Pancreas (tissue), 10 donors: ENCODE results near the gene ALKBH4. TPM values are rescaled to one million over a fixed set of nuclear protein-coding genes. Genes with fewer than 3 reads are reported as not detected.
"Not testable (repeated sequence)": the region's sequence is repeated elsewhere in the genome, so short reads cannot be mapped to it uniquely, and the experiment has no call there.

Experiments used
- ATAC-seq, 4 donors: fragments of 200-7000 bp; cut with Tn5 transposase; one replicate each; pipeline versions ENCODE4 v1.8.0 to v1.9.1; 2020; ENCODE audit warnings: mild to moderate bottlenecking in 4 of 4, moderate library complexity in 4 of 4
- DNase-seq, 6 donors: peaks; one replicate each; pipeline ENCODE4 v3.0.0-alpha.2; 2020
- FAIRE-seq: peaks from 2 replicates; lab custom pipeline; 2012; peaks lifted over from hg19 to GRCh38; lab: Jason Lieb, UNC
- H3K27ac ChIP-seq, 4 donors: fragments of 200-600 bp; sonication (generic); 1 replicate in 3 of 4; 2 replicates in 1 of 4; pipeline versions ENCODE4 v1.5.0 to v1.8.0; 2020
- H3K27me3 ChIP-seq, 4 donors: fragments of 200-600 bp; one replicate each; pipeline ENCODE4 v1.8.0; 2021
- H3K36me3 ChIP-seq, 3 donors: fragments of 200-600 bp; sonication (generic) in 1 of 3; one replicate each; pipeline versions ENCODE4 v1.5.0 to v1.8.0; 2020 to 2021
- H3K4me1 ChIP-seq, 3 donors: fragments of 200-600 bp; one replicate each; pipeline ENCODE4 v1.8.0; 2021
- H3K4me3 ChIP-seq, 4 donors: fragments of 200-600 bp; sonication (generic) in 2 of 4; one replicate each; pipeline versions ENCODE4 v1.5.0 to v1.8.0; 2020 to 2021
- H3K9me3 ChIP-seq, 4 donors: fragments of 200-600 bp; one replicate each; pipeline ENCODE4 v1.8.0; 2021
- CTCF ChIP-seq, 4 donors: fragments of 200-600 bp; sonication (generic) in 3 of 4; IDR thresholded peaks; one replicate each; pipeline versions ENCODE4 v1.5.0 to v1.8.0; 2021; ENCODE audit warnings: antibody characterized with exemption in 4 of 4
- WGBS, 2 donors: extraction: QIAGEN DNeasy Blood & Tissue Kit; methylation state at CpG; one replicate each; pipeline ENCODE4 v1.1.7; 2013; 5-methylcytosine and 5-hydroxymethylcytosine counted together
- intact Hi-C, 3 donors: fragments of 100-400 bp; cut with DNase I; formaldehyde crosslinking; loops; one replicate each; pipeline versions ENCODE4 v1.11.1 to v1.14.2; 2022
- polyA plus RNA-seq, 2 donors: library from polyadenylated mRNA; stranded (reverse); fragments of 200-250 nt; gene quantifications; one replicate each; pipeline ENCODE4 v1.2.3, GENCODE V29; 2013
- total RNA-seq, 6 donors: library from RNA; stranded (reverse); fragmentation: NEBNext Ultra II Directional in 4 of 6; extraction: Animal tissue kit (Norgen Biotek cat#: 25700) in 4 of 6; gene quantifications; one replicate each; pipeline versions ENCODE4 v1.2.1 to v1.2.4, GENCODE V29; 2021 to 2023
- donor health status: healthy with polysubstance abuse.
- donor health status: DM: no; HTN: no; CAD: no; lungs with moderate emphysema.
- donor health status: DM: no; HTN: no; CAD: no.
- donor health status: control.
- donor health status: control.
- donor health status: Bipolar disorder and iron deficiency.
- donor health status: DM: yes; HTN: yes; CAD: no.
- donor health status: DM: no; HTN: no; CAD: no.
- donor health status: DM: no; HTN: no; CAD: no.
- donor health status: DM: yes; HTN: yes; CAD: no.

The ALKBH4 gene
- total and polyA plus RNA-seq, 8 donors: 3.5 to 9.3 (median 5.5) TPM

GRCh38 chr7:102459221-102459844 is 5.3 kb downstream of the ALKBH4 start:
- no peak for TF ChIP-seq CTCF (IDR thresholded peaks at IDR 0.05)
- H3K27ac ChIP-seq: no peak overlapping the region
- peaks cover 0 to 19% (median 0%) of the 10 kb centered on the region in 3 donors for H3K36me3 ChIP-seq
- H3K4me3 ChIP-seq: no peak overlapping the region
- 95 to 96% methylated on average over 24 of the region's 24 CpGs for WGBS, 2 donors
- no peaks in the 10 kb centered on the region for H3K27me3 ChIP-seq
- H3K9me3 ChIP-seq: no peaks in the 10 kb centered on the region
- intact Hi-C loops: no loop called here
- FAIRE-seq (no peak), DNase-seq (no peak), ATAC-seq (no peak)
- peaks cover 0 to 9% (median 5%) of the 10 kb centered on the region in 3 donors for H3K4me1 ChIP-seq

- Histone ChIP-seq H3K27me3 (no peaks in the 10 kb centered on the region), H3K36me3 (peaks cover 0 to 19% (median 0%) of the 10 kb centered on the region in 3 donors), H3K4me3 (no peak overlapping the region), H3K4me1 (no peaks in the 10 kb centered on the region), H3K9me3 (no peaks in the 10 kb centered on the region), H3K27ac (no peak overlapping the region)
- 93 to 95% methylated on average over 40 of the region's 40 CpGs for WGBS, 2 donors
- DNase-seq (no peak), FAIRE-seq (no peak), ATAC-seq (no peak)
- intact Hi-C loops: no loop called here
- no peak for TF ChIP-seq CTCF (IDR thresholded peaks at IDR 0.05)
Observed at GRCh38 chr7:102457352-102457924, 7.2 kb downstream of the ALKBH4 start.

- no peaks in the 10 kb centered on the region for H3K9me3 ChIP-seq
- no peak for TF ChIP-seq CTCF (IDR thresholded peaks at IDR 0.05)
- DNase-seq: no peak
- intact Hi-C loops: no loop called here
- FAIRE-seq: no peak
- H3K36me3 ChIP-seq: peaks cover 0 to 19% (median 0%) of the 10 kb centered on the region in 3 donors
- H3K4me1 ChIP-seq: no peaks in the 10 kb centered on the region
- ATAC-seq: no peak
- H3K27ac ChIP-seq: no peak overlapping the region
- WGBS, 2 donors: 89 to 93% methylated on average over 10 of the region's 10 CpGs
- no peaks in the 10 kb centered on the region for H3K27me3 ChIP-seq
- H3K4me3 ChIP-seq: no peak overlapping the region
Observed at GRCh38 chr7:102456327-102456726, 8.3 kb downstream of the ALKBH4 start.

- TF ChIP-seq CTCF (IDR thresholded peaks at IDR 0.05): no peak
- H3K9me3 ChIP-seq: no peaks in the 10 kb centered on the region
- no peaks in the 10 kb centered on the region for H3K27me3 ChIP-seq
- no peak overlapping the region for H3K27ac ChIP-seq
- WGBS, 2 donors: 91% methylated on average over 11 of the region's 11 CpGs
- peaks cover 0 to 19% (median 0%) of the 10 kb centered on the region in 3 donors for H3K36me3 ChIP-seq
- no peak for ATAC-seq
- no peaks in the 10 kb centered on the region for H3K4me1 ChIP-seq
- intact Hi-C loops: no loop called here
- DNase-seq: no peak
- no peak overlapping the region for H3K4me3 ChIP-seq
- FAIRE-seq: no peak
Observed at GRCh38 chr7:102455596-102455995, 9.1 kb downstream of the ALKBH4 start.

GRCh38 chr7:102454932-102455331 is 9.7 kb downstream of the ALKBH4 start:
- not testable (repeated sequence) for ATAC-seq, FAIRE-seq

More at GRCh38 chr7:102454932-102455331, 9.7 kb downstream of the ALKBH4 start:
- 94 to 95% methylated on average over 10 of the region's 10 CpGs for WGBS, 2 donors
- H3K9me3 ChIP-seq, DNase-seq, H3K27ac ChIP-seq, H3K4me3 ChIP-seq, H3K4me1 ChIP-seq, intact Hi-C loops, H3K27me3 ChIP-seq: not testable (repeated sequence)
- peaks cover 0 to 19% (median 0%) of the 10 kb centered on the region in 3 donors for H3K36me3 ChIP-seq
